PFSK-1 (cell line): ENCODE measurements around the gene SLC1A5.

ENCODE experiments used
- FOXP2 ChIP-seq: optimal IDR thresholded peaks from 2 replicates; pipeline ENCODE3; 2011; ENCODE audit warnings: borderline replicate concordance, control low read depth, inconsistent platforms; ENCODE audit not compliant: insufficient read depth; ENCODE audit errors: extremely low read length, extremely low read depth
- POLR2AphosphoS5 ChIP-seq: IDR thresholded peaks from 2 replicates; pipeline ENCODE4 v1.6.1; 2012; ENCODE audit warnings: low read depth, mild to moderate bottlenecking, control low read depth, low read length, moderate library complexity
- TAF1 ChIP-seq: IDR thresholded peaks from 2 replicates; pipeline ENCODE4 v1.6.1; 2012; ENCODE audit warnings: low read length, control low read depth, borderline replicate concordance; ENCODE audit not compliant: insufficient read depth

The SLC1A5 gene

DNA sequence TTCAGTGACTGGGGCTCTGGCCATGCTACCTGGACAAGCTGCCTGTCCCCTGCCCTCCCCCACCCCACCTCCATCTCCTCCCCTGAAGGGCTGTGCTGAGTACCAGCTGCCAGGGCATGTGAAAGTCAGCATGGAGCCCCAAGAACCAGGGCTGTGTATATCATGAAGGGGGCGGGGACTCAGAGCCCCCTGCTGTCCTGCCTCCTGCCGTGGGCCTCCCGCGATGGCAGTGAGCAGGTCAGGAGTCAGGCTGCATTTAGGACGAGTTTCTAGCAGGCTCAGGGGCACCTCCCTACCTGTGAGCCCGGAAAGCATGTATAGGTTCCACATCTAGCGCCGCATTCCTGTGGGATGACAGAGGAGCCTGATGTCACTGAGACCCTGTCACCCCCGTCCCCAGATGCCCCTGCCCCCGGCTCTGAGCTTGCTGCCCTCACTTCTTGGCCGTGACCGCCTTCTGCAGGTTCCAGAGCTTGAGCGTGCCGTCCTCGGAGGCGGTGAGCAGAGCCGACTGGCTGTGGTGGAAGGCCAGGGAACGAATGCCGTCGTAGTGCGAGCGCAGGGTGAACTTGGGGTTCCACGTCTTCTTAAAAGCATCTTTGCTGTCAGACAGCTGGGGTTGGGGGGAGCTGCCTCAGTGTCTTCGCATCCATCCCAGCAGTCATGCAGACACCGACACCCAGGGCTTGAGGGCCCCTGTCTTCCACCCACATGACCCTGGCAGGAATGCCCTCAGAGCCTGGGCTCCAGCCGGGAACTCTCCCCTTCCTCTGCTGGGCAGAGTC is 63.2 kb downstream of the SLC1A5 start:
- TF ChIP-seq FOXP2 (no peak), TAF1 (no peak), POLR2AphosphoS5 (no peak)
